GM12801 (cell line): Measurements from ENCODE around the gene VCL.

Source experiments
- CTCF ChIP-seq: IDR thresholded peaks from one replicate; pipeline ENCODE4 v1.5.1; 2011; ENCODE audit warnings: control low read depth; ENCODE audit not compliant: insufficient read length; ENCODE audit errors: extremely low read depth

Gene VCL

GRCh38 chr10:74079028-74079935 is 81.4 kb downstream of the VCL start:
- no peak for TF ChIP-seq CTCF

DNA sequence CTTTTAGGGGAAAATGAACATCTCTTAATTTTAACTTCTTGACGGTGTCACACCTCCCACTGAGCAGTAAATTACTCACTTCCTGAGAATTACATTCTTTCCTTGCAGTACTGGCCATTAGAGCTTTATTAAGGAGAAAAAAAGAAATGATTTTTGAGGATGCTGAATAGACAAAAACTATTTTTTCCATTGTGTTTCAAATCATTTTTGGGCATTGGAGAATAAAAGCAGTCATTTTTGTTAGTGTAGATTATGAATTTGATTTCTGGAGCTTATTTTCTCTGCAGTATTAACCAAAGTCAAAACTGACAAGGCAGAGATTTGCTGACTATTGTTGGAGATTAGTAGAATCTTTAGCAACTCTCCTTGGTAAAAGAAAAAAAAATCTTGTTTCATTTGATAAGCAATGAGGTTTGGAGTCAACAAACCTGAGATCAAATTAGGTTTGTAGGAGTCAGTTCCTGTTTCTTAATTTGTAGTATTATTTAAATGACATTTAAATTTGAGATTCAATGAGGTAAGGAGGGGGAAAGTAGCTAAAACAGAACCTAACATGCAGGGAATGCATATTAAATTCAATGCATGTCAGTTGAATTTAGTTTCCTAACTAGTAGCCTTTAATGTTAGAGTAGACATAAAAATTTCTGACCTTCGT is 82.1 kb downstream of the VCL start:
- TF ChIP-seq CTCF, result no peak

DNA sequence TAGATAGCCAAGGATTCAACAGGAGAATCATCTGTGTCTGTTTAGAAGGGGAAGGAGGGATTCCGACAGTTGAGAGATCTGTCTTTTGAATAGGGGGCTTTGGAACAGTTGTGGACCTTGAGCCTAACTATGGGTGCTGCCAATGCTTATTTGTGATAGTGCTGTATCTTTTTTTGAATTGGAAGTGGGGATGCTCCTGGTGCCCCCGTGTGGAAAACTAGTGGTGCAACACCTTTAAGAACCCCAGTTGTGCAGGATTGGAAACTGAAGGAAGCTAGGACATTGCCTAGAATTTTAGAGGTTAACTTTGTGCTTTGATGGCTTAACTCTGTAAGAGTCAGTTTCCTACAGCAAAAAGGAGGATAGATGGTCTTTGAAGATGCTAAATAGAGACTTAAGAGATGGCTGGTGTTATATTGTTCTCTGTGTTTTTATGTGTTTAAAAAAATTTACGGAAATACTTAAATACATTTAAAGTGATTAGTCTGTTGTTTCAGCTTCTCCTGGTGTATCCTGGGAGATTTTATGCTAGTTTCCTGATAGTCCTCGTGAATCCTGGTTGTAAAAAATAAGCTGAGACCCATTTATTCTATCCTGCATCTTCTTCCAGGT is 83.4 kb downstream of the VCL start:
- TF ChIP-seq CTCF, result no peak

DNA sequence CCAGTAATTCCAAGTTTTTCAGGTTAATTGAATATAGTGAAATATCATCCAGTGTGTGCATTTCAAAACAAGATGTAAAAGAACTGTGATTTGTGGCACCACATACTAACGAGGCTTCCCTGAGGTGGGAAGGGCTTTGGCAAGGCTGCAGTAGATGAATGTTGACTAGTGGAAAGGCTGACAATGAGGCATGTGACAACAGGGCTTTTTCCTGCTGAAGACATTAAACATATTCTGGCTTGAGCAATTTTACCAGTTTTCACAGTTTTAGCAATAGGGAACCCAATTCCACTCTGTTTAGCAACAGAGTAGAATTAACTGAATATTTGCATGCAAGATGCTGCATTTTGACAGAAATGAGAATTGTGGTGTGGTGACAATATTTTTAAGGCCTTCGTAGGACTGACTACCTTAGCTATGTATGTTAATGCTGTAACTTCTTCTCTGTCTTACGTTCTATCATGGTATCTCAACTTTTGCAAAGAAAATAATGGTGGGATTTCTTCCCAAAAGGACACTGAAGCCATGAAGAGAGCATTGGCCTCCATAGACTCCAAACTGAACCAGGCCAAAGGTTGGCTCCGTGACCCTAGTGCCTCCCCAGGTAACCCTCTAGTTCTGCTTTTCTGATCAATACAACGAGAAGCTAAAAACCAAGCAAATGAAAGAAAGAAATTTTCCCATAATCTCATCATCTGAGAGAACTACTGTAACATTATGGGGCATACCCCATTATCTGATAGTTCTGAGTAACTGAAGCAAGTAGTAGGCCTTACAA is 84.2 kb downstream of the VCL start:
- TF ChIP-seq CTCF, result no peak

- no peak for TF ChIP-seq CTCF
Observed at GRCh38 chr10:74083304-74083703, 85.4 kb downstream of the VCL start.

GRCh38 chr10:74084955-74085354 is 87.0 kb downstream of the VCL start:
- TF ChIP-seq CTCF, result no peak

GRCh38 chr10:74086317-74086716 is 88.4 kb downstream of the VCL start:
- no peak for TF ChIP-seq CTCF
